ENCODE results near the gene CHN2. TPM values are rescaled to one million over a fixed set of nuclear protein-coding genes. Genes with fewer than 3 reads are reported as not detected.

Gene CHN2
- total RNA-seq, 1 donor from 2014 or later: 14.2 TPM

GRCh38 chr7:29231671-29232232, 37.2 kb downstream of the CHN2 start:
- no peak for ATAC-seq
- H3K4me1 ChIP-seq: no peaks in the 10 kb centered on the region
- no peaks in the 10 kb centered on the region for H3K36me3 ChIP-seq
- H3K9me3 ChIP-seq: no peaks in the 10 kb centered on the region
- no peak overlapping the region for H3K4me3 ChIP-seq
- no peak for DNase-seq
- H3K27me3 ChIP-seq (ENCODE audit: low read depth): no peaks in the 10 kb centered on the region
- no peak for TF ChIP-seq CTCF (IDR thresholded peaks at IDR 0.05)
- H3K27ac ChIP-seq: no peak overlapping the region
- intact Hi-C loops (cut with DNase I): no loop called here

- Histone ChIP-seq H3K4me1 (no peaks in the 10 kb centered on the region), H3K9me3 (no peaks in the 10 kb centered on the region), H3K4me3 (no peak overlapping the region), H3K36me3 (no peaks in the 10 kb centered on the region), H3K27ac (no peak overlapping the region), H3K27me3 (ENCODE audit: low read depth) (no peaks in the 10 kb centered on the region)
- TF ChIP-seq CTCF (IDR thresholded peaks at IDR 0.05): no peak
- ATAC-seq (no peak), DNase-seq (no peak)
- intact Hi-C loops (cut with DNase I): no loop called here
Observed at GRCh38 chr7:29234438-29234837, 39.9 kb downstream of the CHN2 start.

DNA sequence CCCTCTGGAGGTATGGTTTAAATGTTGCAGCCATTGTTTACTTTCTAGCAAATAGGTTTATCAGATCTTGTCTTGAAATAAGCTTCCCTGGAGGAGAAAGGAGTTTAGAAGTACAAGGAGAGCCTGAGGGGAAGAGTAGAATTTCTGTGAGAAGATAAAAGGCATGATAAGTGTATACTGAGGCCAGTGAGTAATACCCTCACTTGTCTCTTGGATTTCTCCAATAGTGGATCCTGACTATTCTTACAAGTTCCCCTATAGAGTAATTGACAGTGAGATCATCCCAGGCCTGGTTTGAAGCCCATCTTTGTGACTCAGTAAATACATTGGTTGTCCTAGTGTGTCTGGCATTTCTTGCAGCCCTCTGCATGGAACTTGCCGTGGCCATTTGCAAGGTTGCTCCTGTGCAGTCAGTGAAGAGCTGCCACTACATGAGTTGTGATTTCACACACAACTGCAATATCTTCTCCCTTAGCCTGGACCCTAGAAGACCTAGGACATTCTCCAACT, 41.6 kb downstream of the CHN2 start:
- Histone ChIP-seq H3K27me3 (ENCODE audit: low read depth) (no peaks in the 10 kb centered on the region), H3K9me3 (no peaks in the 10 kb centered on the region), H3K36me3 (no peaks in the 10 kb centered on the region), H3K4me3 (no peak overlapping the region), H3K27ac (no peak overlapping the region), H3K4me1 (no peaks in the 10 kb centered on the region)
- ATAC-seq (no peak), DNase-seq (no peak)
- TF ChIP-seq CTCF (IDR thresholded peaks at IDR 0.05): no peak
- intact Hi-C loops (cut with DNase I): no loop called here

- no peak for DNase-seq
- Histone ChIP-seq H3K27me3 (ENCODE audit: low read depth) (no peaks in the 10 kb centered on the region), H3K4me1 (no peaks in the 10 kb centered on the region), H3K4me3 (no peak overlapping the region), H3K36me3 (no peaks in the 10 kb centered on the region), H3K9me3 (no peaks in the 10 kb centered on the region), H3K27ac (no peak overlapping the region)
- ATAC-seq: no peak
- intact Hi-C loops (cut with DNase I): no loop called here
- TF ChIP-seq CTCF (IDR thresholded peaks at IDR 0.05): no peak
Observed at GRCh38 chr7:29236649-29237048, 42.1 kb downstream of the CHN2 start.

GRCh38 chr7:29237489-29237888, 42.9 kb downstream of the CHN2 start:
- Histone ChIP-seq H3K36me3 (no peaks in the 10 kb centered on the region), H3K4me3 (no peak overlapping the region), H3K27me3 (ENCODE audit: low read depth) (no peaks in the 10 kb centered on the region), H3K9me3 (no peaks in the 10 kb centered on the region), H3K27ac (no peak overlapping the region), H3K4me1 (no peaks in the 10 kb centered on the region)
- no peak for DNase-seq
- intact Hi-C loops (cut with DNase I): no loop called here
- no peak for TF ChIP-seq CTCF (IDR thresholded peaks at IDR 0.05)
- ATAC-seq: no peak
